GM21619 (cell line): ENCODE data around the gene ALDH1A3.
A peak's percentile ranks its signal among the peaks of the same experiment; 100 is the strongest.

Experiments
- ATAC-seq: cut with Tn5 transposase; IDR thresholded peaks from one replicate; pipeline ENCODE4 v1.9.1; 2021; ENCODE audit not compliant: unreplicated experiment

ALDH1A3 gene

GRCh38 chr15:100901296-100901695 is 21.7 kb downstream of the ALDH1A3 start:
- no peak for ATAC-seq

GRCh38 chr15:100901702-100902435 is 22.2 kb downstream of the ALDH1A3 start:
- ATAC-seq = no peak

- ATAC-seq = no peak
Observed at GRCh38 chr15:100902436-100903167, 23.0 kb downstream of the ALDH1A3 start.

- no peak for ATAC-seq
Observed at GRCh38 chr15:100903168-100903554, 23.5 kb downstream of the ALDH1A3 start.

- no peak for ATAC-seq
Observed at GRCh38 chr15:100905850-100906249, 26.2 kb downstream of the ALDH1A3 start.

- no peak for ATAC-seq
Observed at GRCh38 chr15:100908466-100908865, 28.8 kb downstream of the ALDH1A3 start.

- no peak for ATAC-seq
Observed at GRCh38 chr15:100909565-100909964, 29.9 kb downstream of the ALDH1A3 start.

GRCh38 chr15:100909989-100910955 is 30.6 kb downstream of the ALDH1A3 start:
- no peak for ATAC-seq

GRCh38 chr15:100911086-100911485 is 31.5 kb downstream of the ALDH1A3 start:
- no peak for ATAC-seq

- ATAC-seq = no peak
Observed at GRCh38 chr15:100913961-100914360, 34.3 kb downstream of the ALDH1A3 start.

GRCh38 chr15:100914876-100915275 is 35.2 kb downstream of the ALDH1A3 start:
- ATAC-seq = no peak

- ATAC-seq = peak; percentile 57
Observed at GRCh38 chr15:100918034-100918689, 38.5 kb downstream of the ALDH1A3 start.

GRCh38 chr15:100918690-100919480 is 39.3 kb downstream of the ALDH1A3 start, which contains the start of gene LRRK1:
Gene LRRK1, plus strand, starts transcription at chr15:100919357. Its CDS starts 5,276 bp downstream, at chr15:100924633.
- ATAC-seq = no peak

- ATAC-seq = no peak
Observed at GRCh38 chr15:100919481-100920405, 40.1 kb downstream of the ALDH1A3 start.

- no peak for ATAC-seq
Observed at GRCh38 chr15:100920516-100921135, 41.0 kb downstream of the ALDH1A3 start.

- ATAC-seq = no peak
Observed at GRCh38 chr15:100922192-100923040, 42.8 kb downstream of the ALDH1A3 start.

- ATAC-seq = no peak
Observed at GRCh38 chr15:100923076-100923475, 43.4 kb downstream of the ALDH1A3 start.
